ENCODE results near the gene LNPK. TPM values are rescaled to one million over a fixed set of nuclear protein-coding genes. Genes with fewer than 3 reads are reported as not detected.

LNPK gene
- total RNA-seq, 1 experiment from 2014 or later, result 10.3 TPM

DNA sequence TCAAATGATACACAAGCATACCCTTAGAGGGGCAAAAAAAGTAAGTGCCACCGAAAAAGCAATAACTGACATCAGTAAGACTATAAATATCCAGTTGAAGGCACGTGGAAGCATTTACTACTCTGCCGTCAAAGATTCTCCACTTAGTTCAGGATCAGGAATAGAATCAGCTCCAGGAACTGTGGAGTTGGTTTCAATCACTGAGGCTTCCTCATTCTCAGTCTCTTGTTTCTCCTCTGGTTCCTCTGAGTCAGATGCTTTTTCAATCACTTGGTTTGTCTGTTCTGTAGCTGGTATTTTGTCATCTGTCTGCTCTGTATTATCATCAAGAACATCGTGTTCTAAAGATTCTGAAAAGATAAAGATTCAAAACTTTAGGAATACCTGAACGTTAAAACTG, 72.2 kb downstream of the LNPK start (continued):
- TF ChIP-seq, protein P1, sequence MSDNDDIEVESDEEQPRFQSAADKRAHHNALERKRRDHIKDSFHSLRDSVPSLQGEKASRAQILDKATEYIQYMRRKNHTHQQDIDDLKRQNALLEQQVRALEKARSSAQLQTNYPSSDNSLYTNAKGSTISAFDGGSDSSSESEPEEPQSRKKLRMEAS (CRISPR knock-in tag; IDR thresholded peaks at IDR 0.05), result no peak

DNA sequence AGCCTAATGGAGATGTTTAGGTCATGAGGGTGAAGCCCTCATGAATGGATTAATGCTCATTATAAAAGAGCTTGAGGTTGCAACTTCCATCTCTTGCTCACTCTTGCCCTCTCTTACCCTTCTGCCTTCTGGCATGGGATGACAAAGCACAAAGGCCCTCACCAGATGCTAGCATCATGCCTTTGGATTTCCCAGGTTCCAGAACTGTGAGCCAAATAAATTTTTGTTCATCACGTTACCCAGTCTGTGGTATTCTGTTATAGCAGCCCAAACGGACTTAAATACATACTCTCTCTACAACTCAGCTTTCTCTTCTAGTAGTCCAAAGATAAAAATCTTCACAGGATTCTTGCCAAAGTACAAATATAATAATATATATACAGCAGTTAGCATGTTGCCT, 75.8 kb downstream of the LNPK start:
- ATAC-seq (no peak), DNase-seq (ENCODE audit: low spot score) (no peak)
- CTCF ChIA-PET, result no interaction called here
- Mint-ChIP-seq H3K4me1 (peaks cover 11% of the 10 kb centered on the region), H3K9me3 (no peaks in the 10 kb centered on the region), H3K27me3 (ENCODE audit: low read depth) (no peaks in the 10 kb centered on the region), H3K4me3 (no peak overlapping the region), H3K36me3 (no peaks in the 10 kb centered on the region), H3K27ac (no peak overlapping the region)
- TF ChIP-seq ETV6 (CRISPR knock-in tag; IDR thresholded peaks at IDR 0.05), result no peak
- TF ChIP-seq, protein P2, sequence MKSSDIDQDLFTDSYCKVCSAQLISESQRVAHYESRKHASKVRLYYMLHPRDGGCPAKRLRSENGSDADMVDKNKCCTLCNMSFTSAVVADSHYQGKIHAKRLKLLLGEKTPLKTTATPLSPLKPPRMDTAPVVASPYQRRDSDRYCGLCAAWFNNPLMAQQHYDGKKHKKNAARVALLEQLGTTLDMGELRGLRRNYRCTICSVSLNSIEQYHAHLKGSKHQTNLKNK (CRISPR knock-in tag; IDR thresholded peaks at IDR 0.05), result no peak
- TF ChIP-seq, protein P3, sequence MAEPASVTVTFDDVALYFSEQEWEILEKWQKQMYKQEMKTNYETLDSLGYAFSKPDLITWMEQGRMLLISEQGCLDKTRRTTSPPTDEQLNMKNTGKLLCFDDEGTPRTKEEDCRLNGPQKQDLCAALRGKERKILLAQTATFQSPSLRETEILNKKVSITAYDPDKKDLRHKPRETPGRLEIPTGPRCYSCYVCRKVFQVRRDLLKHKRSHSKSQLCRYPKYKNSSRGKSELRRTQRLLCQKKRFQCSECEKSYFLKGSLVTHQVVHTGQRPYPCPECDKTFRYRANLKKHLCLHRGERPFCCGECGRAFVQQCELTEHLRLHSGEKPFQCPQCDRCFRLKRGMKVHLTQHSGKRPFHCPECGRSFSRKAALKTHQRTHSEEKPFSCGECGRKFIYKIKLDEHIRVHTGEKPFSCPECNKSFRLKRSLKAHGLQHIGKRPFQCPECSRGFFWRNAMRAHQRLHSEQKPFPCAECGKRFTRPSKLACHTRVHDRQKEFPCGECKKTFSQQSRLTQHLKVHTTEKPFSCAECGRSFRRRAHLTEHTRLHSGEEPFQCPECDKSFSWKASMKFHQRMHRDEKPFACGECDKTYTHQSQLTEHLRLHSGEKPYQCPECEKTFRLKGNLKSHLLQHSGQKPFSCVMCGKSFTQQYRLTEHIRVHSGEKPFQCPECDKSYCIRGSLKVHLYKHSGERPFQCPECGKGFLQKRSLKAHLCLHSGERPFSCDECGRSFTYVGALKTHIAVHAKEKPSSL (CRISPR knock-in tag; conservative IDR thresholded peaks at IDR 0.05), result no peak
- TF ChIP-seq, protein P4, sequence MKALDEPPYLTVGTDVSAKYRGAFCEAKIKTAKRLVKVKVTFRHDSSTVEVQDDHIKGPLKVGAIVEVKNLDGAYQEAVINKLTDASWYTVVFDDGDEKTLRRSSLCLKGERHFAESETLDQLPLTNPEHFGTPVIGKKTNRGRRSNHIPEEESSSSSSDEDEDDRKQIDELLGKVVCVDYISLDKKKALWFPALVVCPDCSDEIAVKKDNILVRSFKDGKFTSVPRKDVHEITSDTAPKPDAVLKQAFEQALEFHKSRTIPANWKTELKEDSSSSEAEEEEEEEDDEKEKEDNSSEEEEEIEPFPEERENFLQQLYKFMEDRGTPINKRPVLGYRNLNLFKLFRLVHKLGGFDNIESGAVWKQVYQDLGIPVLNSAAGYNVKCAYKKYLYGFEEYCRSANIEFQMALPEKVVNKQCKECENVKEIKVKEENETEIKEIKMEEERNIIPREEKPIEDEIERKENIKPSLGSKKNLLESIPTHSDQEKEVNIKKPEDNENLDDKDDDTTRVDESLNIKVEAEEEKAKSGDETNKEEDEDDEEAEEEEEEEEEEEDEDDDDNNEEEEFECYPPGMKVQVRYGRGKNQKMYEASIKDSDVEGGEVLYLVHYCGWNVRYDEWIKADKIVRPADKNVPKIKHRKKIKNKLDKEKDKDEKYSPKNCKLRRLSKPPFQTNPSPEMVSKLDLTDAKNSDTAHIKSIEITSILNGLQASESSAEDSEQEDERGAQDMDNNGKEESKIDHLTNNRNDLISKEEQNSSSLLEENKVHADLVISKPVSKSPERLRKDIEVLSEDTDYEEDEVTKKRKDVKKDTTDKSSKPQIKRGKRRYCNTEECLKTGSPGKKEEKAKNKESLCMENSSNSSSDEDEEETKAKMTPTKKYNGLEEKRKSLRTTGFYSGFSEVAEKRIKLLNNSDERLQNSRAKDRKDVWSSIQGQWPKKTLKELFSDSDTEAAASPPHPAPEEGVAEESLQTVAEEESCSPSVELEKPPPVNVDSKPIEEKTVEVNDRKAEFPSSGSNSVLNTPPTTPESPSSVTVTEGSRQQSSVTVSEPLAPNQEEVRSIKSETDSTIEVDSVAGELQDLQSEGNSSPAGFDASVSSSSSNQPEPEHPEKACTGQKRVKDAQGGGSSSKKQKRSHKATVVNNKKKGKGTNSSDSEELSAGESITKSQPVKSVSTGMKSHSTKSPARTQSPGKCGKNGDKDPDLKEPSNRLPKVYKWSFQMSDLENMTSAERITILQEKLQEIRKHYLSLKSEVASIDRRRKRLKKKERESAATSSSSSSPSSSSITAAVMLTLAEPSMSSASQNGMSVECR (CRISPR knock-in tag; IDR thresholded peaks at IDR 0.05; ENCODE audit: borderline replicate concordance), result no peak
- TF ChIP-seq TCF7 (CRISPR knock-in tag; IDR thresholded peaks at IDR 0.05; ENCODE audit: low read depth), result no peak
- TF ChIP-seq, protein P5, sequence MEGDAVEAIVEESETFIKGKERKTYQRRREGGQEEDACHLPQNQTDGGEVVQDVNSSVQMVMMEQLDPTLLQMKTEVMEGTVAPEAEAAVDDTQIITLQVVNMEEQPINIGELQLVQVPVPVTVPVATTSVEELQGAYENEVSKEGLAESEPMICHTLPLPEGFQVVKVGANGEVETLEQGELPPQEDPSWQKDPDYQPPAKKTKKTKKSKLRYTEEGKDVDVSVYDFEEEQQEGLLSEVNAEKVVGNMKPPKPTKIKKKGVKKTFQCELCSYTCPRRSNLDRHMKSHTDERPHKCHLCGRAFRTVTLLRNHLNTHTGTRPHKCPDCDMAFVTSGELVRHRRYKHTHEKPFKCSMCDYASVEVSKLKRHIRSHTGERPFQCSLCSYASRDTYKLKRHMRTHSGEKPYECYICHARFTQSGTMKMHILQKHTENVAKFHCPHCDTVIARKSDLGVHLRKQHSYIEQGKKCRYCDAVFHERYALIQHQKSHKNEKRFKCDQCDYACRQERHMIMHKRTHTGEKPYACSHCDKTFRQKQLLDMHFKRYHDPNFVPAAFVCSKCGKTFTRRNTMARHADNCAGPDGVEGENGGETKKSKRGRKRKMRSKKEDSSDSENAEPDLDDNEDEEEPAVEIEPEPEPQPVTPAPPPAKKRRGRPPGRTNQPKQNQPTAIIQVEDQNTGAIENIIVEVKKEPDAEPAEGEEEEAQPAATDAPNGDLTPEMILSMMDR (IDR thresholded peaks at IDR 0.05), result no peak
- no peak for TF ChIP-seq NR2C2 (CRISPR knock-in tag; IDR thresholded peaks at IDR 0.05)
- TF ChIP-seq, protein P6, sequence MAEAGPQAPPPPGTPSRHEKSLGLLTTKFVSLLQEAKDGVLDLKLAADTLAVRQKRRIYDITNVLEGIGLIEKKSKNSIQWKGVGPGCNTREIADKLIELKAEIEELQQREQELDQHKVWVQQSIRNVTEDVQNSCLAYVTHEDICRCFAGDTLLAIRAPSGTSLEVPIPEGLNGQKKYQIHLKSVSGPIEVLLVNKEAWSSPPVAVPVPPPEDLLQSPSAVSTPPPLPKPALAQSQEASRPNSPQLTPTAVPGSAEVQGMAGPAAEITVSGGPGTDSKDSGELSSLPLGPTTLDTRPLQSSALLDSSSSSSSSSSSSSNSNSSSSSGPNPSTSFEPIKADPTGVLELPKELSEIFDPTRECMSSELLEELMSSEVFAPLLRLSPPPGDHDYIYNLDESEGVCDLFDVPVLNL (CRISPR knock-in tag; IDR thresholded peaks at IDR 0.05; ENCODE audit: borderline replicate concordance, low read depth), result no peak
- TF ChIP-seq ZNF671 (CRISPR knock-in tag; IDR thresholded peaks at IDR 0.05), result no peak
- no peak for TF ChIP-seq FOXP1 (CRISPR knock-in tag; IDR thresholded peaks at IDR 0.05; ENCODE audit: borderline replicate concordance)
- no peak for TF ChIP-seq SMAD3 (CRISPR knock-in tag; IDR thresholded peaks at IDR 0.05; ENCODE audit: borderline replicate concordance)
- TF ChIP-seq, protein P7, sequence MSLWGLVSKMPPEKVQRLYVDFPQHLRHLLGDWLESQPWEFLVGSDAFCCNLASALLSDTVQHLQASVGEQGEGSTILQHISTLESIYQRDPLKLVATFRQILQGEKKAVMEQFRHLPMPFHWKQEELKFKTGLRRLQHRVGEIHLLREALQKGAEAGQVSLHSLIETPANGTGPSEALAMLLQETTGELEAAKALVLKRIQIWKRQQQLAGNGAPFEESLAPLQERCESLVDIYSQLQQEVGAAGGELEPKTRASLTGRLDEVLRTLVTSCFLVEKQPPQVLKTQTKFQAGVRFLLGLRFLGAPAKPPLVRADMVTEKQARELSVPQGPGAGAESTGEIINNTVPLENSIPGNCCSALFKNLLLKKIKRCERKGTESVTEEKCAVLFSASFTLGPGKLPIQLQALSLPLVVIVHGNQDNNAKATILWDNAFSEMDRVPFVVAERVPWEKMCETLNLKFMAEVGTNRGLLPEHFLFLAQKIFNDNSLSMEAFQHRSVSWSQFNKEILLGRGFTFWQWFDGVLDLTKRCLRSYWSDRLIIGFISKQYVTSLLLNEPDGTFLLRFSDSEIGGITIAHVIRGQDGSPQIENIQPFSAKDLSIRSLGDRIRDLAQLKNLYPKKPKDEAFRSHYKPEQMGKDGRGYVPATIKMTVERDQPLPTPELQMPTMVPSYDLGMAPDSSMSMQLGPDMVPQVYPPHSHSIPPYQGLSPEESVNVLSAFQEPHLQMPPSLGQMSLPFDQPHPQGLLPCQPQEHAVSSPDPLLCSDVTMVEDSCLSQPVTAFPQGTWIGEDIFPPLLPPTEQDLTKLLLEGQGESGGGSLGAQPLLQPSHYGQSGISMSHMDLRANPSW (CRISPR knock-in tag; conservative IDR thresholded peaks at IDR 0.05; ENCODE audit: low read depth), result no peak
- no peak for TF ChIP-seq PRRX2 (CRISPR knock-in tag; IDR thresholded peaks at IDR 0.05)
- no peak for TF ChIP-seq MXD4 (CRISPR knock-in tag; IDR thresholded peaks at IDR 0.05; ENCODE audit: borderline replicate concordance)
- POLR2A ChIA-PET, result no interaction called here

Data from WTC11 (cell line).